Measurements from ENCODE around the gene LRRC73.
"Not testable (repeated sequence)": the region's sequence is repeated elsewhere in the genome, so short reads cannot be mapped to it uniquely, and the experiment has no call there.

LRRC73 gene

GRCh38 chr6:43459535-43459934, 50.6 kb downstream of the LRRC73 start:
- no peak for DNase-seq

DNA sequence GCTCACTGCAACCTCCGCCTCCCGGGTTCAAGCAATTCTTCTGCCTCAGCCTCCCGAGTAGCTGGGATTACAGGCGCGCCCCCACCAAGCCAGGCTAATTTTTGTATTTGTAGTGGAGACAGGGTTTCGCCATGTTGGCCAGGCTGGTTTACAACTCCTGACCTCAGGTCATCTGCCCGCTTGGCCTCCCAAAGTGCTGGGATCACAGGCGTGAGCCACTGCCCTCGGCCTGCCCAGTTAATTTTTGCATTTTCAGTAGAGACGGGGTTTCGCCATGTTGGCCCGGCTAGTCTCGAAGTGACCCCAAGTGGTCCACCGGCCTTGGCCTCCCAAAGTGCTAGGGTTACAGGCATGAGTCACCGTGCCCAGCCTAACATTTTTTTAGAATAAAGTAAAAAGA, 52.0 kb downstream of the LRRC73 start:
- not testable (repeated sequence) for DNase-seq

- DNase-seq = no peak
Observed at GRCh38 chr6:43457643-43458042, 52.5 kb downstream of the LRRC73 start.
